SU-DHL-6 (cell line): Measurements from ENCODE around the gene PHKG1.
"Not testable (repeated sequence)": the region's sequence is repeated elsewhere in the genome, so short reads cannot be mapped to it uniquely, and the experiment has no call there.

ENCODE experiments used
- H2AFZ ChIP-seq: fragments of 200-600 bp; sonication (generic); 2 replicates; pipeline ENCODE4 v1.6.1; 2014; ENCODE audit warnings: low read depth, mild to moderate bottlenecking, moderate library complexity, mixed read lengths, antibody characterized with exemption, low read length; ENCODE audit not compliant: severe bottlenecking
- H3F3A ChIP-seq: fragments of 200-600 bp; shearing (Covaris generic); 2 replicates; pipeline ENCODE4 v1.6.0; 2016; ENCODE audit warnings: antibody characterized with exemption, mild to moderate bottlenecking; ENCODE audit not compliant: insufficient read depth
- H3K27ac ChIP-seq: fragments of 200-600 bp; sonication (generic); 2 replicates; pipeline ENCODE4 v1.5.1; 2016; ENCODE audit warnings: low read depth, mild to moderate bottlenecking, low read length, moderate library complexity, mixed read lengths
- H3K27me3 ChIP-seq: fragments of 200-600 bp; sonication (generic), shearing (Covaris generic); 2 replicates; pipeline ENCODE4 v1.6.0; 2014; ENCODE audit warnings: mild to moderate bottlenecking, low read length
- H3K36me3 ChIP-seq: fragments of 200-600 bp; sonication (generic); 2 replicates; pipeline ENCODE4 v1.6.1; 2014; ENCODE audit warnings: mild to moderate bottlenecking, low read length, mixed read lengths
- H3K4me2 ChIP-seq: fragments of 300-600, 200-600 bp; shearing (Covaris generic), sonication (generic); 2 replicates; pipeline ENCODE4 v1.6.0; 2014; ENCODE audit warnings: low read length, low read depth, mild to moderate bottlenecking; ENCODE audit not compliant: poor library complexity, severe bottlenecking
- H3K4me3 ChIP-seq: fragments of 200-600 bp; sonication (generic); 2 replicates; pipeline ENCODE4 v1.5.1; 2014; ENCODE audit warnings: antibody characterized with exemption, low read length, mild to moderate bottlenecking, mixed read lengths; ENCODE audit not compliant: insufficient read depth, poor library complexity, severe bottlenecking
- H3K79me2 ChIP-seq: fragments of 200-600 bp; sonication (generic); 2 replicates; pipeline ENCODE4 v1.6.1; 2014; ENCODE audit warnings: mild to moderate bottlenecking, low read length, moderate library complexity; ENCODE audit not compliant: insufficient read depth
- H3K9ac ChIP-seq: fragments of 200-600 bp; sonication (generic); 2 replicates; pipeline ENCODE4 v1.7.0; 2014; ENCODE audit warnings: mild to moderate bottlenecking, low read length
- H3K9me2 ChIP-seq: fragments of 200-600 bp; sonication (generic); replicated peaks from 2 replicates; pipeline ENCODE4 v1.6.1; 2014; ENCODE audit warnings: low read length; ENCODE audit not compliant: insufficient read depth
- H3K9me3 ChIP-seq: fragments of 200-600 bp; sonication (generic); 2 replicates; pipeline ENCODE4 v1.6.1; 2014; ENCODE audit warnings: low read length, mixed read lengths; ENCODE audit not compliant: insufficient read depth
- H4K20me1 ChIP-seq: fragments of 200-600 bp; sonication (generic); 2 replicates; pipeline ENCODE4 v1.6.1; 2014; ENCODE audit warnings: low read depth, mild to moderate bottlenecking, antibody characterized with exemption, low read length, moderate library complexity, mixed read lengths
- CTCF ChIP-seq: fragments of 200-600 bp; sonication (generic); IDR thresholded peaks from one replicate; pipeline ENCODE4 v1.5.1; 2017; ENCODE audit warnings: antibody characterized with exemption, mild to moderate bottlenecking, low read length, moderate library complexity; ENCODE audit not compliant: insufficient read depth, poor library complexity, severe bottlenecking
- EZH2phosphoT487 ChIP-seq: fragments of 200-600 bp; sonication (generic), shearing (Covaris generic); conservative IDR thresholded peaks from 2 replicates; pipeline ENCODE4 v1.6.1; 2018; ENCODE audit warnings: mild to moderate bottlenecking, antibody characterized with exemption, low read length, moderate library complexity, mixed read lengths

PHKG1 gene

GRCh38 chr7:56092789-56093531 lies at the start of gene PHKG1:
Gene PHKG1 (minus strand): TSS chr7:56092952. CDS start chr7:56088941, 4,011 bp downstream.
- Histone ChIP-seq H3K36me3 (no peaks in the 10 kb centered on the region), H3K9ac (no peak within 1 kb of the TSS), H3F3A (peaks cover 5% of the 10 kb centered on the region), H3K27me3 (no peaks in the 10 kb centered on the region), H2AFZ (no peak within 1 kb of the TSS), H3K27ac (no peak within 1 kb of the TSS), H3K9me2 (no peaks in the 10 kb centered on the region), H4K20me1 (no peaks in the 10 kb centered on the region), H3K4me3 (no peak within 1 kb of the TSS), H3K4me2 (no peak within 1 kb of the TSS), H3K9me3 (no peaks in the 10 kb centered on the region), H3K79me2 (no peaks in the 10 kb centered on the region)
- no peak for TF ChIP-seq EZH2phosphoT487
- no peak for TF ChIP-seq CTCF

- not testable (repeated sequence) for H3F3A ChIP-seq, H3K9me3 ChIP-seq, H3K9ac ChIP-seq, H2AFZ ChIP-seq, H3K36me3 ChIP-seq, H4K20me1 ChIP-seq, H3K4me2 ChIP-seq, H3K79me2 ChIP-seq, H3K27me3 ChIP-seq, H3K9me2 ChIP-seq, H3K27ac ChIP-seq, H3K4me3 ChIP-seq
Observed at GRCh38 chr7:56131062-56131461, 38.3 kb upstream of the PHKG1 start.

GRCh38 chr7:56127241-56127975 lies 34.7 kb upstream of the PHKG1 start:
- no peak for TF ChIP-seq EZH2phosphoT487
- TF ChIP-seq CTCF = no peak
- H3K27me3 ChIP-seq = no peaks in the 10 kb centered on the region
- peak overlapping the region; percentile 17 for H3K4me2 ChIP-seq
- H3K36me3 ChIP-seq = no peaks in the 10 kb centered on the region
- no peak overlapping the region for H3K4me3 ChIP-seq
- H3K9me3 ChIP-seq = no peaks in the 10 kb centered on the region
- H3K27ac ChIP-seq = peak overlapping the region; percentile 54
- H3K9ac ChIP-seq = no peak overlapping the region
- no peaks in the 10 kb centered on the region for H4K20me1 ChIP-seq
- no peaks in the 10 kb centered on the region for H3K9me2 ChIP-seq
- H2AFZ ChIP-seq = no peak overlapping the region
- H3K79me2 ChIP-seq = no peaks in the 10 kb centered on the region
- peaks cover 6% of the 10 kb centered on the region; the same call in 1 of the 2 replicates for H3F3A ChIP-seq

- H2AFZ ChIP-seq = no peak overlapping the region
- H3K4me2 ChIP-seq = peak overlapping the region; percentile 24
- no peak overlapping the region for H3K9ac ChIP-seq
Observed at GRCh38 chr7:56125831-56126230, 33.1 kb upstream of the PHKG1 start.

More at GRCh38 chr7:56125831-56126230, 33.1 kb upstream of the PHKG1 start:
- no peaks in the 10 kb centered on the region for H3K79me2 ChIP-seq
- no peaks in the 10 kb centered on the region for H4K20me1 ChIP-seq
- H3K36me3 ChIP-seq = no peaks in the 10 kb centered on the region
- H3F3A ChIP-seq = peaks cover 6% of the 10 kb centered on the region; the same call in 1 of the 2 replicates
- H3K9me3 ChIP-seq = no peaks in the 10 kb centered on the region
- peak overlapping the region; percentile 17; the same call in 1 of the 2 replicates for H3K27ac ChIP-seq
- H3K9me2 ChIP-seq = no peaks in the 10 kb centered on the region
- H3K27me3 ChIP-seq = no peaks in the 10 kb centered on the region
- TF ChIP-seq EZH2phosphoT487 (no peak), CTCF (no peak)
- no peak overlapping the region for H3K4me3 ChIP-seq
